Stimulated activated CD4-positive, alpha-beta T cell treated with anti-CD3 and anti-CD28 coated beads, Interleukin-2, amount 100 ng/mL, for 24 hours (primary cell): ENCODE results near the gene RBM46.
A peak's percentile ranks its signal among the peaks of the same experiment; 100 is the strongest.

Experiments
- DNase-seq, 2 donors: peaks; one replicate each; pipeline ENCODE4 v3.0.0-alpha.2; 2020

The RBM46 gene

GRCh38 chr4:154781126-154781982, at the start of gene RBM46:
Gene RBM46 (plus strand): TSS chr4:154781272. CDS start chr4:154796753, 15,481 bp downstream.
- no peak for DNase-seq

GRCh38 chr4:154731756-154732155, 49.3 kb upstream of the RBM46 start:
- DNase-seq = no peak

GRCh38 chr4:154732669-154733068, 48.4 kb upstream of the RBM46 start:
- no peak for DNase-seq

GRCh38 chr4:154736770-154737169, 44.3 kb upstream of the RBM46 start:
- no peak for DNase-seq

GRCh38 chr4:154738426-154738825, 42.6 kb upstream of the RBM46 start:
- no peak for DNase-seq

GRCh38 chr4:154739111-154739510, 42.0 kb upstream of the RBM46 start:
- DNase-seq = no peak

GRCh38 chr4:154740462-154740861, 40.6 kb upstream of the RBM46 start:
- no peak for DNase-seq

GRCh38 chr4:154741131-154741665, 39.9 kb upstream of the RBM46 start:
- no peak for DNase-seq

GRCh38 chr4:154741922-154742850, 38.9 kb upstream of the RBM46 start:
- no peak for DNase-seq

- peak; percentile 32 to 56 for DNase-seq
Observed at GRCh38 chr4:154743683-154744340, 37.3 kb upstream of the RBM46 start, which contains the start of gene LRAT. Gene LRAT (plus strand): TSS chr4:154744000. CDS start chr4:154744327, 327 bp downstream.

GRCh38 chr4:154744341-154744926, 36.6 kb upstream of the RBM46 start:
- DNase-seq = no peak

- DNase-seq = no peak
Observed at GRCh38 chr4:154757713-154758112, 23.4 kb upstream of the RBM46 start.

- no peak for DNase-seq
Observed at GRCh38 chr4:154760895-154761294, 20.2 kb upstream of the RBM46 start.

GRCh38 chr4:154778264-154778663, 2.8 kb upstream of the RBM46 start:
- DNase-seq = no peak

GRCh38 chr4:154779362-154779947, 1.6 kb upstream of the RBM46 start:
- no peak for DNase-seq

GRCh38 chr4:154781983-154782293, 866 bp downstream of the RBM46 start:
- no peak for DNase-seq

- no peak for DNase-seq
Observed at GRCh38 chr4:154807042-154807630, 26.1 kb downstream of the RBM46 start.

GRCh38 chr4:154818230-154818629, 37.2 kb downstream of the RBM46 start:
- no peak for DNase-seq

- DNase-seq = no peak
Observed at GRCh38 chr4:154822775-154823174, 41.7 kb downstream of the RBM46 start.

- DNase-seq = no peak
Observed at GRCh38 chr4:154836030-154836429, 55.0 kb downstream of the RBM46 start.

GRCh38 chr4:154836513-154836912, 55.4 kb downstream of the RBM46 start:
- no peak for DNase-seq

- DNase-seq = no peak
Observed at GRCh38 chr4:154838155-154838554, 57.1 kb downstream of the RBM46 start.
